ENCODE data around the gene PKNOX2.

PKNOX2 gene

GRCh38 chr11:125226706-125227105 lies 62.2 kb downstream of the PKNOX2 start:
- H3K4me2 ChIP-seq (ENCODE audit: low read length): no peak overlapping the region
- H3K9ac ChIP-seq (ENCODE audit: low read depth, low read length): no peak overlapping the region
- no peaks in the 10 kb centered on the region for H3K27me3 ChIP-seq (ENCODE audit: control insufficient read depth, insufficient read depth, low read length)
- H3K4me1 ChIP-seq (ENCODE audit: control insufficient read depth, insufficient read depth, low read length): peaks cover 14% of the 10 kb centered on the region
- no peak overlapping the region for H3K4me3 ChIP-seq (ENCODE audit: low read length)
- H3K36me3 ChIP-seq (ENCODE audit: insufficient read depth, low read length): no peaks in the 10 kb centered on the region
- H3K9me3 ChIP-seq (replicated peaks; ENCODE audit: low read length): no peaks in the 10 kb centered on the region

- no peaks in the 10 kb centered on the region for H3K36me3 ChIP-seq (ENCODE audit: insufficient read depth, low read length)
- no peak overlapping the region for H3K4me2 ChIP-seq (ENCODE audit: low read length)
- no peaks in the 10 kb centered on the region for H3K9me3 ChIP-seq (replicated peaks; ENCODE audit: low read length)
- H3K4me1 ChIP-seq (ENCODE audit: control insufficient read depth, insufficient read depth, low read length): peaks cover 14% of the 10 kb centered on the region
- H3K27me3 ChIP-seq (ENCODE audit: control insufficient read depth, insufficient read depth, low read length): no peaks in the 10 kb centered on the region
- no peak overlapping the region for H3K9ac ChIP-seq (ENCODE audit: low read depth, low read length)
- no peak overlapping the region for H3K4me3 ChIP-seq (ENCODE audit: low read length)
Measured at GRCh38 chr11:125227151-125227550, 62.6 kb downstream of the PKNOX2 start.

DNA sequence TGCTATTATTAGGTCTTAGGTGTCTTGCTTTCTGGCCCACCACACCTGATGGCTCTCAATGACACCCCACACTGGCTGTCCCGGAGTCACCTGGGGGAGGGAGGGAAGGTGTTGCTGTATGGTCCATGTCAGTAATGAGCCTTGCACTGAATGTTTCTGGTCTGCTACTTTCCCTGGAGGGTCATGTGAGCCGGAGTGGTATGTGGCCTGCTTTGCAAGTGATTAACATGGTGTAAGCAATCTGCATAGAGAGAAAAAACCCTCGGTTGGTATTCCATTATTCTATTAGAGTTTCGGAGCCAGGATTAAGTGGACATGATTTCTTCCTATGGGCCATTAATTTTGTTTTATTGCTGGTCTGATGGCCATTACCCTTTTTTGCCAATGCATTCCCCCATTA lies 63.9 kb downstream of the PKNOX2 start:
- H3K4me1 ChIP-seq (ENCODE audit: control insufficient read depth, insufficient read depth, low read length): peaks cover 3% of the 10 kb centered on the region

GRCh38 chr11:125228993-125229392 lies 64.4 kb downstream of the PKNOX2 start:
- H3K4me2 ChIP-seq (ENCODE audit: low read length): no peak overlapping the region
- no peak overlapping the region for H3K4me3 ChIP-seq (ENCODE audit: low read length)
- H3K9ac ChIP-seq (ENCODE audit: low read depth, low read length): no peak overlapping the region
- H3K27me3 ChIP-seq (ENCODE audit: control insufficient read depth, insufficient read depth, low read length): no peaks in the 10 kb centered on the region
- H3K4me1 ChIP-seq (ENCODE audit: control insufficient read depth, insufficient read depth, low read length): no peaks in the 10 kb centered on the region
- H3K36me3 ChIP-seq (ENCODE audit: insufficient read depth, low read length): no peaks in the 10 kb centered on the region
- no peaks in the 10 kb centered on the region for H3K9me3 ChIP-seq (replicated peaks; ENCODE audit: low read length)

More for the DNA sequence above, 63.9 kb downstream of the PKNOX2 start:
- Histone ChIP-seq H3K9me3 (replicated peaks; ENCODE audit: low read length) (no peaks in the 10 kb centered on the region), H3K9ac (ENCODE audit: low read depth, low read length) (no peak overlapping the region), H3K27me3 (ENCODE audit: control insufficient read depth, insufficient read depth, low read length) (no peaks in the 10 kb centered on the region), H3K4me3 (ENCODE audit: low read length) (no peak overlapping the region), H3K4me2 (ENCODE audit: low read length) (no peak overlapping the region), H3K36me3 (ENCODE audit: insufficient read depth, low read length) (no peaks in the 10 kb centered on the region)

DNA sequence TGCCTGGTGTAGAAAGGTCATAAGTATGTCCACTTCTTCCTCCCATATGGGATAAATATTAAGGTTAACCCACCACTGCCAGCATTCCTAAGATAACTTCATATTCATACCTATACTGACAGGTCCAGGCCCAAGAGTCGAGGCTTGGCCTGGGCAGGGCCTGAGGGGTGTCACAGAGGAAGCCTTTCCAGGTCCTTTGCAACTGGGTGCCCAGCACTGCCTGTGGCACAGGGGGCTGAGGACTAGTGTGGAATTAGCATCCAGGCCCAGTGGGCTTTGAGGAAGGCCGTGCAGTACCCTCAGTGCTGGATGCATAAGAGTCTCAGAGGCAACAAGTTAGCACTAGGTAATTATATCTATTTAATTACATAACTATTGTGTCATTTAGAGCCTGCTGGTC lies 65.4 kb downstream of the PKNOX2 start:
- H3K9me3 ChIP-seq (replicated peaks; ENCODE audit: low read length): no peaks in the 10 kb centered on the region
- no peak overlapping the region for H3K4me2 ChIP-seq (ENCODE audit: low read length)
- no peaks in the 10 kb centered on the region for H3K27me3 ChIP-seq (ENCODE audit: control insufficient read depth, insufficient read depth, low read length)
- no peak overlapping the region for H3K4me3 ChIP-seq (ENCODE audit: low read length)
- H3K9ac ChIP-seq (ENCODE audit: low read depth, low read length): no peak overlapping the region
- no peaks in the 10 kb centered on the region for H3K4me1 ChIP-seq (ENCODE audit: control insufficient read depth, insufficient read depth, low read length)
- H3K36me3 ChIP-seq (ENCODE audit: insufficient read depth, low read length): no peaks in the 10 kb centered on the region

GRCh38 chr11:125233116-125233515 lies 68.6 kb downstream of the PKNOX2 start:
- H3K36me3 ChIP-seq (ENCODE audit: insufficient read depth, low read length): no peaks in the 10 kb centered on the region
- no peaks in the 10 kb centered on the region for H3K27me3 ChIP-seq (ENCODE audit: control insufficient read depth, insufficient read depth, low read length)
- H3K4me1 ChIP-seq (ENCODE audit: control insufficient read depth, insufficient read depth, low read length): no peaks in the 10 kb centered on the region
- no peak overlapping the region for H3K9ac ChIP-seq (ENCODE audit: low read depth, low read length)
- H3K4me3 ChIP-seq (ENCODE audit: low read length): no peak overlapping the region
- no peaks in the 10 kb centered on the region for H3K9me3 ChIP-seq (replicated peaks; ENCODE audit: low read length)
- H3K4me2 ChIP-seq (ENCODE audit: low read length): no peak overlapping the region

GRCh38 chr11:125233736-125234275 lies 69.3 kb downstream of the PKNOX2 start:
- no peaks in the 10 kb centered on the region for H3K36me3 ChIP-seq (ENCODE audit: insufficient read depth, low read length)
- no peaks in the 10 kb centered on the region for H3K9me3 ChIP-seq (replicated peaks; ENCODE audit: low read length)
- no peak overlapping the region for H3K4me3 ChIP-seq (ENCODE audit: low read length)
- H3K4me1 ChIP-seq (ENCODE audit: control insufficient read depth, insufficient read depth, low read length): no peaks in the 10 kb centered on the region
- H3K4me2 ChIP-seq (ENCODE audit: low read length): no peak overlapping the region
- no peak overlapping the region for H3K9ac ChIP-seq (ENCODE audit: low read depth, low read length)
- H3K27me3 ChIP-seq (ENCODE audit: control insufficient read depth, insufficient read depth, low read length): no peaks in the 10 kb centered on the region

DNA sequence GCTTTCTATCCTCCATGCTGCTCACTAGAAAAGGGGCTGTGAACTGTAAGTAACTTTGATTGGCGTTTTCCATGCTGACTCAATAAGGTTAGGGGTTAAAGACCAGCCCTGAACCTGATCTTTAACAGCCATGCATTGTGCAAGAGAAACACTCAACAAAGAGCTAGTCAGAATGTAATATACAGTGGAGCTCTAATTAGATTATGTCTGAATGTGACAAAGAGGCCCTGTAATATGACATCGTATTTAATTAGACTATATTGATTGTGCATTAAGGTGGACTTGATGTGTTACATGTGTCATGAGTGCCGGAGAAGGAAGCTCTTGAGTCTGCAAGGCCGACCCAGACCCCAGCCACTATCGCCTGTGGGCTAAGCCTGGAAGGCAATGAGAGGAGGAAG lies 70.5 kb downstream of the PKNOX2 start:
- H3K9me3 ChIP-seq (replicated peaks; ENCODE audit: low read length): no peaks in the 10 kb centered on the region
- no peak overlapping the region for H3K9ac ChIP-seq (ENCODE audit: low read depth, low read length)
- H3K27me3 ChIP-seq (ENCODE audit: control insufficient read depth, insufficient read depth, low read length): no peaks in the 10 kb centered on the region
- no peaks in the 10 kb centered on the region for H3K4me1 ChIP-seq (ENCODE audit: control insufficient read depth, insufficient read depth, low read length)
- H3K4me2 ChIP-seq (ENCODE audit: low read length): no peak overlapping the region
- H3K4me3 ChIP-seq (ENCODE audit: low read length): no peak overlapping the region
- H3K36me3 ChIP-seq (ENCODE audit: insufficient read depth, low read length): no peaks in the 10 kb centered on the region

DNA sequence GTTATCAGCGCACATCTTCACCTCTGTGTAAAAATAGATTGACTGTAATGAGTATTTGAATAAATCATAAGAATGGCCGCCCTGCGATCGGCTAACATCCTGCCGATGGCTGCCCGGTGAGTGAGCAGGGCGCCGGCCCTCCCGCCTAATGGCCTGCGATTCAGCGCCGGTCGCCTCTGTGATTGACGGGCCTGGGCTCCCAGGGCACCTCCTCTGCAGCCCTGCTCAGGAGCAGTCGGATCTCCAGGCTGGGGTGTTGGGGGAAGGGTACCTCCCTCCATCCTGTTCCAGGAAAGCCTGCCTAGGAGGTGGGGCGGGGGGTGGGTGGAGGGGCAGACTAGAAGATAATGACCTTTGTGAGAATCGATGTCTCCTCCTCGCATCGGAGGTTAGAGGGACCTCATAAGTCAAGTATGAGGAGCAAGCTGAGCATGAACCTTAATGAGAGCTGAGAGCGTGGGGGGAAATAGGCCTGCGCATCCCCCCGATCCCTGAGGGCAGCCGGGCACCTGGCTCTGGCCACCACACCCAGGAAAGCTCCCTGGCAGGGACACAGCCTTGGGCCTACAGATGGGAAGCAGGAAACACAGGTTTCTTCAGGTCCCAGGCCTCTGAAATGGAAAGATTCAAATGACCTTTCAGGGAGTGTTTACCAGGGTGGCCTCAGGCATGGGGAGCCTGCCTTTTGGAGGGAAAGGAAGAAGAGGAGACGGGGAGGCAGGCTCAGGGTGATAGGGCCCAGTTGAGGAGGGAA lies 71.7 kb downstream of the PKNOX2 start:
- no peak overlapping the region for H3K9ac ChIP-seq (ENCODE audit: low read depth, low read length)
- no peaks in the 10 kb centered on the region for H3K9me3 ChIP-seq (replicated peaks; ENCODE audit: low read length)
- no peaks in the 10 kb centered on the region for H3K4me1 ChIP-seq (ENCODE audit: control insufficient read depth, insufficient read depth, low read length)
- H3K4me3 ChIP-seq (ENCODE audit: low read length): no peak overlapping the region
- H3K27me3 ChIP-seq (ENCODE audit: control insufficient read depth, insufficient read depth, low read length): no peaks in the 10 kb centered on the region
- no peaks in the 10 kb centered on the region for H3K36me3 ChIP-seq (ENCODE audit: insufficient read depth, low read length)
- no peak overlapping the region for H3K4me2 ChIP-seq (ENCODE audit: low read length)

- Histone ChIP-seq H3K4me1 (ENCODE audit: control insufficient read depth, insufficient read depth, low read length) (no peaks in the 10 kb centered on the region), H3K36me3 (ENCODE audit: insufficient read depth, low read length) (no peaks in the 10 kb centered on the region), H3K9me3 (replicated peaks; ENCODE audit: low read length) (no peaks in the 10 kb centered on the region), H3K27me3 (ENCODE audit: control insufficient read depth, insufficient read depth, low read length) (no peaks in the 10 kb centered on the region), H3K9ac (ENCODE audit: low read depth, low read length) (no peak overlapping the region), H3K4me2 (ENCODE audit: low read length) (no peak overlapping the region), H3K4me3 (ENCODE audit: low read length) (no peak overlapping the region)
Measured at GRCh38 chr11:125239585-125240560, 75.3 kb downstream of the PKNOX2 start.

DNA sequence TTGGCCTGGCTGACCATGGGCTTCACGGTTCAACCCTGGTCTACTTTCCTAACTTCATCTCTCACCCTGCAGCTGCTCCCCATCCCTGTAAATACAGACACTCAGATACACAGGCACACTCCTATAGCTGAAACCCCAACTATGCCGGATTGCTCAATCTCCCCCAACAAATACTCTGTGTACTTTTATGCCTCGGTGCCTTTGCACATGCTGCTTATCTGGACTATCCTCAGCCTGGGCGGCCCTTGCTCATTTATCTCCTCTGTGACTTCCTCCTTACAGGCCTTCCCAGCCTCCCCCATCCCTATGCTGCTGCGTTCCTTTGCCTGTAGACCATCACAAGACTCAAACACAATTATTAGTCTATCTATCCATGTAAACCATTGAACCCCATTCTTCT lies 76.6 kb downstream of the PKNOX2 start:
- Histone ChIP-seq H3K27me3 (ENCODE audit: control insufficient read depth, insufficient read depth, low read length) (no peaks in the 10 kb centered on the region), H3K9me3 (replicated peaks; ENCODE audit: low read length) (no peaks in the 10 kb centered on the region), H3K4me1 (ENCODE audit: control insufficient read depth, insufficient read depth, low read length) (peaks cover 4% of the 10 kb centered on the region), H3K4me3 (ENCODE audit: low read length) (no peak overlapping the region), H3K4me2 (ENCODE audit: low read length) (no peak overlapping the region), H3K9ac (ENCODE audit: low read depth, low read length) (no peak overlapping the region), H3K36me3 (ENCODE audit: insufficient read depth, low read length) (no peaks in the 10 kb centered on the region)

Data from skeletal muscle satellite cell (primary cell).